ENCODE results near the gene CLIC5.
"Not testable (repeated sequence)": the region's sequence is repeated elsewhere in the genome, so short reads cannot be mapped to it uniquely, and the experiment has no call there.

Gene CLIC5

DNA sequence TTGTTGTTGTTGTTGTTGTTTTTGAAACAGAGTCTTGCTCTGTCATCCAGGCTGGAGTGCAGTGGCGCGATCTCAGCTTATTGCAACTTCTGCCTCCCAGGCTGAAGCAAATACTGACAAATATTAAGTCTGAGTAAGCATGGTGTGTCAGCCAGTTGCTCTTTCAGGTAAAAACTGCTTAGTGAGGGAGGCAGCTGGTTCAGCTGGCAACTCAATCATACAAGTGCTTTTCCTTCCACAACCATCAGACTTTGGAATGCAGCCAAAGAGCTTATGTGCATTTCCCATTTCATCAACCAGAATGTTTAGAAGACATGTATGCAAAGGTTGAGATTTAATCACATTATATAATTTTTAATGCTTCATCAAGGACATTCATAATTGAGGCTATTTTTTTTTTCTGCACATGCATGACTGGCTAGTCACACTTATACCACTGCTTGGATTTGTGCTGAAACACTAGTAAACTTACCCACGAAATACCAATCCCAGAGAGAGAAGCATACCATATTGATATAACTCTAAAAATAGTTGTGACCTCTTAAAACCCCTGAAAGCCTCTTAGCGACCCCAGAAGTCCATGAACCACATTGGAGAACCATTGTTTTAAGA is 56.0 kb downstream of the CLIC5 start:
- no peak for DNase-seq

DNA sequence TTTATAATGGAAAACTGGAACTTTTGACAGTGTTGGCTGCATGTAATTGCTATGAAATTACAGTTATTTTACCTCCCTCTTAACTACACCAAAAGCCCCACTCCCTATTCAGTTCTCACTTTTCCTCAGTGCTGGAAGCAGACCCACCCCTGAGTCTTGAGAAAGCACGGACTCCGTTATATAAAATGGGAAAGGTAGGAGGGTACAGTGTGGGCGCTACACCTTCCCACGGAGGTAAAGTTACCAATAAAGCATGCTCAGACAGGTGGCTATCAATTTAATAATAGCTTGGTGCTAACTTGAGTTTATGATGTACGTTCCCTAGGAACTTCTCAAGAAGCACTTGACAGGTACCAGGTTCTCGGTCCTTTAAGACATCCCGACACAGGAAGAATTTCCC is 59.0 kb downstream of the CLIC5 start:
- DNase-seq = no peak

DNA sequence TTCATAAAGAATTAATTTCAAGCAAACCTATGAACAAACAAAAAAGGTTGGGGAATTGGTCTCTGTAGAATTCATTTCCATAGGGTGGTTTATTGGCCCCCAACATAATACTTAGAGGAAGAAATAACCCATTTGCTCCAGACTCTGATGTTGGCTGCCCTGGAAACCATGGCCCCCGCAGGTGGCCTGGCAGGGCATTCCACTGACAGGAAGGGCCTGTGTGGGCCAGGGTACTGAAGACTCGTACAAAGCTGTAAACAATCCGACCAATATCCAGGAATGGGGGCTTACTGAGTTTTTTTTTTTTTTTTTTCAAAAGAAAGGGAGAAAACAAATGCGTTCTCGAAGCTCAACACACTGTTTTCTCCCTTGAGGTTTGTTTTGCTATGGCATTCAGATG is 59.5 kb downstream of the CLIC5 start:
- no peak for DNase-seq

DNA sequence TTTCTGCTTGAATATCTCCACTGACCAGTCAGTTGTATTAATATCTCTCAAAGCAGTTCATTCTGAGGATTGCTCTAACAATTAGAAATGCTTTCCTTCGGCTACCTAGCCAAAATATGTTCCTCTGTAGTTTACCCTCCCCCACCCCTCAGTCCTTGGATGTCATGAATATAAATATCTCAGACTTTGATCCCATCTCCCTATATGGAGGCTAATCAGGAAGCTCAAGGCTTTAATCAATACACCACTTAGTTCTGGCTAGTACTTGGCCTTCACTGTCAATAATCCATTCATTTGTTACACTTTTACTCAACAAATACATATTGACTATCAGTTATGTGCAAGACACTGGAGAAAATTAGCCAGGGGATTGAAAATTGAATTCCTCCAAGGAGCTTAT is 60.1 kb downstream of the CLIC5 start:
- DNase-seq = no peak

DNA sequence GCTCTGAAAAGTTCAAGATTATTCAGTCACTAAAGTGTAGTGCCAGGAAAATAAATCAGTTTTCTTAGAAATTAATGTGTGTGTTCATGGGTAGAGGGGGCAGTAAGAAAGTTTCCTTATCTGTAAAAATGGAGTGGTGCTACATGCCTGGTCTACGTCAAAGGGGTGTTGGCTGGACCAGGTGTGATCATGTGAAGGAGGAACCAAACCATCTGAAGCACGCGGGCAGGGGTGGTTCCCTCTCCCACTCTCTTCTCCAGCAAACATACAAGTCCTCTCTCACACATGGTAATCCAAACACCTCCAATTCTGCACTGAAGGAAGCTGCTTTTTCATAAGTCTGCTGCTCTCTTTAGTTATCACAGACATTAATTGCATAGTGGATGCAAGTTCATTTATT is 63.1 kb downstream of the CLIC5 start:
- no peak for DNase-seq

DNA sequence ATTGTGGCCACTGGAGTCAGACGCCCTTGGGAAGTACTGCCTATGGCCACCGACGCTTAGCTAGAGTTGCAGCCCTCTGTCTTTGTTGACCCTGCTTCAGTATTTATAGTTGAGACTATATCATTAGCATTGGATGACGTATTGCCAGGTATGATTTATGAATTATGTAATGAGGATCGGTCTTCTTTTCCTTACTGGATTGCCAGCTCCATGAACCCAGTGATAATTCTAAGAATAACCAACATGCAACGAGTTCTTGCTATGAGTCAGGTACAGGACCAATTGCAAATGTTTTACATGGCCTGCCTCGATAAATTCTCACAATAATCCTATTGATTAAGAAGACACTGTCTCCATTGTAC is 63.5 kb downstream of the CLIC5 start:
- no peak for DNase-seq

DNA sequence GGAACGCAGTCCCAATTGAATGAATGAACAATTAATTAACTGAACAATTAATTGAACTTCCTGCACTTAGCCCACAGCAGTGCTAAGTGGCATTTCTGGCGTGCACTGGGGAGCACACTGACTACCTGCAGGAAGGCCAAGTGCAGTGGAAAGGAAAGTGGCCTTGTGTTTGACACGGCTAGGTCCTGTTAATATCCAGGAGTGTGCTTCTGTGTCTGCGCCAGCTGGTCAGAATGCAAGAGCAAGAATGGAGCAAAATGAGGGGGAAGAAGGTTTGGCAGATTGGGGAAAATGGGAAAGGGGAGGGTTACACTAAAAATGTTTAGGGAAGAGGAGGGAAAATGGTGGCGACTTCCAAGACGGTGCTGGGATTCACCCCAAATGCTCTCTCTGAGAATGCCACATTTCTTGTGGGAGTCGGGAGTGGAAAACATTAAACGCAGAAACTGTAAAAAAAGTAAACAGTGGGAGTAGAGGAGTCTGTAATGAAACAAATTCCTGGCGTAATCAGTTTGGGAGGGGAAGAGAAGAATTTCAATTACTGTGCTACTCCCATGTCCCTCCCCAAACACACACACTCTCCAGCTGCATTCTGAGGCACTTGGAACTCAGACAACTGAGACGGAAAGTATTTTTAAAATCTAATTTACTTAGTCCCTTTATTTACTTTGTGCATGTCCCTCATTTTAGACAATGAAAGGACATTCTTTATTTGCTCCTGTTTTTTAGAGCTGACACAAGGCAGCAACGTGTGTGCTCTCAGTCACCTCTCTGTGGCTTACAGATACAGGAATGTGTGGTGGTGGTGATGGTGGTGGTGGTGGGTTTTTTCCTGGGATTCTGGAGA is 64.1 kb downstream of the CLIC5 start:
- no peak for DNase-seq

DNA sequence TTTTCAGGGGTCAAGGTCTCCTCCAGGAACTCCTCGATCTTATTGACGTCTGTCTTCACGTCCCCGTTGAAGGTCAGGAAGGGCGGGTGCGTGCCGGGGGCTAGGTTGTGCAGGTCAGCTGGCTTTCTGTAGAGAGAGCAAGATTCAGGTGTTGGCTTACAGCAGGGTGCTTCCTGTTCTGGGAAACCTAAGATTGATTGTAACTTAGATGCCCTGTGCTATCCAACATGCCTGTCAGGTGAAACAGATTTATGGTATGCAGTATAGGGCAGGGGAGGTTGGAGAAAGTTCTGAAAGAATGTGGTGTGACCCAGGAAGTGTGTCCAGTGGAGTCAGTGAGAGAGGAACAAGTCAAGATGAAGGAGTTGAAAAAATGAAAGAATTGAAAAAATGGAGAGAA is 66.4 kb downstream of the CLIC5 start:
- DNase-seq = no peak

DNA sequence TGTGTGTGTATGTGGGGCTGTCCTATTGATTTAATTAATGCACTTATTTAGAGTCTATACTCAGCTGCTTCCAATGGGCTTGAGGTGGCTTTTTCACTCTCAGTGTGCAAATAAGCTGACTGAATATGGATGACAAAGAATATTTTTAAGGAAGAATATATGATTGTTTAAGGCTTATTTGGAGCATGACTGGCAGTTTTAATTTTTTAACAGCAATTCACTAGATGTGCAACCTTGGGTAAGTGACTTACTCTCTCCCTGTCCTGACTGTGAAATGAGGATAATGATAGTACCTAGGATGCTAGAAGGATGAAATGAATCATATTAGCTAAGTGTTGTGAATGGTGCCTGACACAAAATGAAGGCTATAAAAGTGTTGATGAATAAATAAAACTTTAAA is 67.9 kb downstream of the CLIC5 start:
- no peak for DNase-seq

DNA sequence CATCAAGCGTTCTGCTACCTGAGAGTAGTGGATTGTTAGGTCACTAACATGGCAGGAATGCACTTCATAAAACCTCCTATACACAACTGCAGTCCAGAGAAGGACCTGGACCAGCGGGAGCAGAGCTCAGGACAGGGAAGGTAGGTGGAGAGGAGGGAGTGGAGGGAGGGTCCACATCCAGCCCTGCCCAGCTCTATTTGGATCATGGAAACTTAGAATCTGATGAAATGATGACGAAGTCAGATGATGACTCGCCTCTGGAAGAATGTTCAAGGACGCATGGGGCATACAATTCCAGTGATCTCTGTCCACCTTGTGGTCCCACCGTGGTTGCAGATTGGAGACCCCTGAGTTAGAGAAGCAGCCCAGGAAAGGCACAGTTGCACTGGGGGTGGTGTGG is 68.8 kb downstream of the CLIC5 start:
- no peak for DNase-seq

DNA sequence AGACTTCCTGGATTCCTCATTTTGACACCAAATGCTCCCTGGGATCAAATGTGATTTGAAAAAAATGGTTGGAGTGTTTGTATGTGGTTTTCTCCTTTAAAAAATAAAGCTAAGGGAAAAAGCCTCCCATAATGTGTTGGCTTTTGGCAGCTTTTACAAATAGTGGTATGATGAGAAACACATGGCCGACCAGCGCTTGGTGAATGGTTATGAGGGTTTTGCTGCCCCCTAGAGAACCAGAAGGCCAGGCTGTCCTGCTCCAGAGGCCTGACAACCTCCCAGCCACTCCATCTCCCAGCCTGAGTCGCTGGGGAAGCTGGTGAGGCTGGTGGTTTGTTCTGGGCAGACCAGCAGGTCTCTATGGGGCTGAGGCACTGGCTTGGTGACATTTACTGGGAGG is 69.3 kb downstream of the CLIC5 start:
- DNase-seq = no peak

DNA sequence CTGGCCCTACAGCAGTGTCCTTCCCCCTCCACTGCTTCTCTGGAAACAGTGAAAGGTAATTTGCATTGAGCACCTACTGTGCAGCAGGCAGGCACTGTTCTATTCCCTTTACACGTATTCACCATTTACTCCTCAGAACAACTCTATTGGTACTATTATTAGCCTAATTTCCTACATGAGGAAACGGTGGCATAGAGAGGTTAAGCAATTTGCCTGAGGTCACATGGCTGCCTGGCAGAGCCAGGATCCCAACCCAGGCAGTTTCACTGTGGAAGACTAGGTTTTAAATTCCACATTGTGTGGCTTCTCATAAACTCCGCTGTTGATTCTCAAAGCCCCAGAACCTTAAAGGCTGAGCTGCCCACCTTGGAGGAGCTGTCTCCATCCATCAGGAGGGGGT is 72.7 kb downstream of the CLIC5 start:
- no peak for DNase-seq

DNA sequence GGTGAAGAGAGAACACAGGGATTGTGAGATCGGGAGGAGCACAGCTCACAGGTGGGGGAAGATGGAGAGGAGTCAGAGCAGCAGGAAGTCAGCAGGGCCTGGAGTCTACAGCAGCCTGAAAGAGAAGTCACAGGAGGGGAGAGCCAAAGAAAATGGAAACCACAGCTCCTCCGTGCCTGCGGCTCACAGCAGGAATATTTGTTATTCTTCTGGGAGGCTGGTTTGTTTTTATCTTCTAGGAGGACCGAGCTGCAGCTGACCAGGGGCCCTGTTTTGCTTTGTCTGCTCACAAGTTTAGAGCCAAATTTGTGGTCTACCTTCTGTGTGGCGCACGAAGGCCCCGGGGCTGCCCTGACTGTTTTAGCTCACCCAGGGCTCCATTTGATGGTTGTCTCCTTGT is 81.8 kb downstream of the CLIC5 start:
- DNase-seq = no peak

DNA sequence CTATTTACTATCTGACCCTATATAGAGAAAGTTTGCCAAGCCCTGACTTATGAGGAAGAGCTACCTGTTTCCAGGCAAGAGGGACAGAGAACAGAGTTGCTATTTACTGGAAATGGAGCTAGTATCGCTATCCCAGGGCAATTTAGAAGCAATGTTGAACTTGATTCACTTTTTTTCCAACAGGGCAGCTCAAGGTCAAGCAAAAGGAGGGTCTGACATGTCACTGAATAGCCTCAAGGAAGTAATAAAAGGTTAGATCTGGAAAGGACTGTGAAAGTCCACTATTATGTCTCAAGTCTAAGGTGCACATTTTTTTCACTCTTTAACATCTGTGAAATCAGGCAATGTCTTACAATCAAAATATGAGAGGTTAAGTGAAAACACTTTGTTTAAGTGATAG is 84.4 kb downstream of the CLIC5 start:
- no peak for DNase-seq

DNA sequence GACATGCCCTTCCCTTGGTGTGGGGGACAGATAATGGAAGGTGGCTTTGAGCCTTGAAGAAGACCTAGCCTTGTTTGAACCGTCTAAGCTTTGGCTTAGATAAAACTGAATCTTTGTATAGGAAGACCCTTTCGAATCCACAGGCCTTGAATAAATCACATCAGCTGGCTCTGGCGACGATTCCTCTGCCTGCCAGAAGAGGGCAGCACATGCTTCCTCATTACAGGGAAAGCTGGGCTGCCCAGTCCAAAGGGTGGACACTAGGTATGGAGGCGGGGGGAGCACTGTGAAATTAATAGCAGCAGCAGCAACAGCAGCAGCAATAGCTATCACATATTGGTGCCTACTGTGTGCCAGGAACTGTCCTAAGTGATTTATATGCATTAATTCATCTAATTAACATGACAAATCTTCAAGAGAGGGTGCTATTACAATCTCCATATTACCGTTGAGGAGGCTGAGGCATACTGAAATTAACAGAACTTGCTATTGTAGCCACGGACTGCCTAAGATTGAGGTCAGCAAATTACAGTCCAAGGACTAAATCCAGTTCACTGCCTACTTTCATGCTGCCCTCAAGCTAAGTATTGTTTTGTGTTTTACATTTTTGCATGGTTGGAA is 85.1 kb downstream of the CLIC5 start:
- DNase-seq = peak; percentile 15

DNA sequence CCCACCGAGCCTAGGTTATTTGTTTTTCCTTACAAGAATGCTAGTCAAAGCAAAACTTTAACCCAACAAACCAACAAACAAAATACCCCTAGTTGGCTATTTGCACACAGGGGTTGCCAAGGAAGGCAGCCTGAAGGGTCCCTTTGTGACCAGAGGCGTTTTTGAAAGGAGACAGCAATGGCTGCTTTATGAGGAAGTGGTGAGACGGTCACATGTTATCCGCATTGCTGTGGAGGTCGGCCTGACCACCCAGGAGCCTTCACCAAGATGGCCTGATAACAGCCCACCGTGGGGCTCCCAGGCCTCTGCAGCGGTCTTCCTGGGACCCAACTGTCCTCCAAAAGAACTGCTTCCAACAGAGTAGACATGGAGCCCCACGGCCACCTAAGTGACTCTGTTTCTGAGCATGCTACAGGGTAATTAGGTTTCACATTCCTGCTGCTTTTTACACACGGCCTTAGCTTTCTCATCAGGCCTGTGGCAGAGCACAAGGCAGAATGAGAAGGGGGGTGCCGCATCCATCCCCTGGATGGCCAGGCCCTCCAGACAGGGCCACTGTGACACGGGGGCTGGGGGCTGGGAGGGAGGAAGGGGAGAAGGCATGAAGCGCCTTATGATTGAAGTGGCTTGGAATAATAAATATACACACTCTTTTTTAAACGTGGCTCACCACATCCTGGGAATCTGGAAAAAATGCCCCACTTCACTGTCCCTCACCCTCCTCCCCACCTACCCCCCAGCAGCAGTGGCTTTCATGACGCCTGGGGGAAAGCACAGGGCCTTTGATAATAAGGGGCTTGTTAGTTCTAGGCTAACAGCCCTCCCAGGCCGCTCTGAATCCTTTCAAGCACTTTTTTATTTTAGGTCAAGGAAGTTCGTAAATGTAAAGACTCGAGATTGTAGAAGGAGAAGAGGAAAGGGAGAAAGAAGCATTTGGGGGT is 86.0 kb downstream of the CLIC5 start:
- no peak for DNase-seq

DNA sequence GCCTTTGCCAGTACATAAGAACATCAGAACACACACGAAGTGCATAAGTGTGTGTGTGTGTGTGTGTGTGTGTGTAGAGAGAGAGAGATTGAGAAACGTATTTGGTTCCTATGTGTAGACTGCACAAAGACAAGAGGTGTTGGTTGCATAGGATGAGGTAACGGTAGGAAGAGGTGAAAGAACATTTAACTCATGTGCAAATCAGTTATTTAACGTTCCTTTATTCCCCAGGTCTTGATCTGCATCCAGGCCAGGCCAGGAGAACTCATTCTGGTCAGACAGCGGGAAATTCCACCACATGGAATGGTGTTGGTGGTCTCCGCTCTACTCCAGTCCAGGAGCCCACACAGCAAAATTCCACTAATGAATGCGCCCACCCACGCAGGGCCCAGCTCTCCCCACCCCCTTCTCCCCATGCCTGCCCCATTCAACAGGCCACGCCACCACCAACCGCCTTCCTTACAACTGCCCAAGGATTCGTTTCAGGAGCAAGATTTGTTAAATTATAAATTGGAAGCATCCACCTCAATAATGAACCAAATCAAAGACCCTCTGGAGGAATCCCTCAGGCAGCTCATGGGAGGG is 86.8 kb downstream of the CLIC5 start:
- DNase-seq = no peak

DNA sequence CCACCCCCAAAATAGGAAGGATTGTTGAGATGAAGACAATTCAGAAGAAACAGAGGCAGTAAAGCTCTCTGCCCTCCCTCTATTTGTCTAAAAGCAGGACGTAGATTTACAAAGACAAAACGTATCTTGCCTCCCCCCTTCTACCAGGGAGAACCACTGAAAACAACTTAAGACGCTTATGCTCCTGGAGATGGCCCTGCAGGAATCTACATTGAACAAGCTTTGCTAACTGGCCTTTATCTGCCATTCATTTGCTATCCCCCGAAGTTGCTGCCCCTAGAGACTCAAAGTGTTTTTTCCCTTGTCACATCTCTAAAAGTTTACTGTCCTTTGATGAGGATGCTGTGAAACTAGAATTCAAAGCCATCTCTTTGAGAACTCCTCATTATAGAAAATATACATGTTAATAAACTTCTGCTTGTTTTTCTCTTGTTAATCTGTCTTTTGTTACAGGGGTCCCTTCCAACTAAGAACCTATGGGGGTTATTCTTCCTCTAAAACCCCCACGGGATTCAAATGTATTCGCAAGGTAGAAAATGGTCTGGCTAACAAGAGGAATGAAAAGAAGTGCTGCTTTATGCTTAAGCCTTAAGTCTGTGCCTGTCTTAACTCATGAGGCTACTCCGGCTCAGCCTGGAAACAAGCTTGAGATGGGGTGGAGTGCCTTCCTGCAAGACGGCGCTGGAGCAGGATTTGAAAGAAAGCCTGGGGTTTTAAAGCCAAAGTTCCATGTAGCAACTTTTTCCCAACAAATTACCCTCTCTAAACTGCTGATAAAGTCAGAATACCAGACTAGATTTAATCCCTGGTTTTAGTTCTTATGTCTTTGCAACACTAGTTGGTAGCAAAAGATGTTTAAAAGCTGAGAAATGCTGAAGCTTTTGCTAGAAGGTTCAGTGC is 88.0 kb downstream of the CLIC5 start:
- DNase-seq = no peak

DNA sequence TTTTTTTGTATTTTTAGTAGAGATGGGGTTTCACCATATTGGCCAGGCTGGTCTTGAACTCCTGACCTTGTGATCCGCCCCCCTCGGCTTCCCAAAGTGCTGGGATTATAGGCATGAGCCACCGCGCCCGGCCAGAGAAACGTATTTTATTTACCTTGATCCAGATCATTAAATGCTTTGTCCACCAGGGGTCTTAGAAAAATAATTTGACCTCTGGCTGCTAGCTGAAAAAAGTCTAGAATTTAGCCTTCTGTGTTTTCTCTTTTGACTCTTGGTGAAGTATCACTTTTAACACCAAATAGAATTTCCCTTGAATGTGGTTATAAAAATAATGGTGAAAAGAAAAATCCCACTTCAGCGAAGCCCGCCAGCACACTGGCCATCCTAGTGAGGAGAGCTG is 89.2 kb downstream of the CLIC5 start:
- not testable (repeated sequence) for DNase-seq

DNA sequence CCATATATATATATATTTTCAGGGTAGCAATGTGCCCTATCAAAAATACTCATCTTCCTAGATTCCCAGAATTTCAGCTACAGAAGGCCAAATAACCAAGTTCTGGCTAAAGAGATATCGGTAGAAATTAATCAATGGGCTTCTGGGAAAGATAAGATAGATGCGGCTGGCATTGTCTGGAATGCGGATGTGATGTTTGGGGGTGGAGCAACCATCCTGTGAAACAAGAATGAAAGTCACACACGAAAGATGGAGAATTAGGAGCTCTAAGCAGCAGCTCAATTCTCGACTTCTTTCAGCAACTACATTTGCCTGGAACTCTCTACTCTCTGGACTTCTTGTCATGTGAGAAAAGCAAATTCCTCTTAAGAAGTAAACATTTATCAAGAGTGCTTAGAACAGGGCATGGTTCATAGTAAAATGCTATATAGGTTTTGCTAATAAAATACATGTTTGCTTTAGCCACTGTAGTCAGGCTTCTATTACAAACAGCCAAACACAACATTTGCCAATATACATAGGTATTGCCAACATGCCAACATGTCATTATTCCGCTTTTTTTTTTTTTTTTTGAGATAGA is 90.8 kb downstream of the CLIC5 start:
- DNase-seq = no peak

DNA sequence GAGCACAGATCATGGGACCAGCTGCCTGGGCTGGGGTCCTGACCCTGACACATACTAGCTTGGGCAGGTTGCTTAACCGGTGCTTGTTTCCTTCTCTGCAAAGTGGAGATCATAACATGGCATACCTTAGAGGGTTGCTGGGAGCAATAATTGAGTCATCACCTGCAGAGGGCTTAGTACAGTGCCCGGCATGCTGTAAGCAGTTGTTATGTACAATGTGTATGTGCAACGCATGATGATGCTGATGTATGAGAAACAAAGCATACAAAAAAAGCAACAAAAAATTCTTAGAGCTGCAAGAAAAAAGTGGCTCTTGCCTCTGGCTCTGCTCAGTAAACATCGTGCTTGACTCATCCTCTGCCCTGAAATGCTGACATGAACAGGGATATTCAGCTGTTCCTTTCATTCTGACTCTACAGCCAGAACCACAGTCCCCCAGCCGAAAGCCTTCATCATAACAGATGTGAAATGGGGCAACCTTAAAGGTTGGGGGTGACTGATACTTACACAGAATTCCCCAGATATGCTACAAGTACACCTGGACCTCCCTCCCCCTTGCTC is 91.7 kb downstream of the CLIC5 start:
- no peak for DNase-seq
